ENCODE data around the gene OLFM2. TPM values are rescaled to one million over a fixed set of nuclear protein-coding genes. Genes with fewer than 3 reads are reported as not detected.

The OLFM2 gene
- total RNA-seq (ENCODE audit: low replicate concordance): 1.4 and 16.1 TPM in 2 replicates

DNA sequence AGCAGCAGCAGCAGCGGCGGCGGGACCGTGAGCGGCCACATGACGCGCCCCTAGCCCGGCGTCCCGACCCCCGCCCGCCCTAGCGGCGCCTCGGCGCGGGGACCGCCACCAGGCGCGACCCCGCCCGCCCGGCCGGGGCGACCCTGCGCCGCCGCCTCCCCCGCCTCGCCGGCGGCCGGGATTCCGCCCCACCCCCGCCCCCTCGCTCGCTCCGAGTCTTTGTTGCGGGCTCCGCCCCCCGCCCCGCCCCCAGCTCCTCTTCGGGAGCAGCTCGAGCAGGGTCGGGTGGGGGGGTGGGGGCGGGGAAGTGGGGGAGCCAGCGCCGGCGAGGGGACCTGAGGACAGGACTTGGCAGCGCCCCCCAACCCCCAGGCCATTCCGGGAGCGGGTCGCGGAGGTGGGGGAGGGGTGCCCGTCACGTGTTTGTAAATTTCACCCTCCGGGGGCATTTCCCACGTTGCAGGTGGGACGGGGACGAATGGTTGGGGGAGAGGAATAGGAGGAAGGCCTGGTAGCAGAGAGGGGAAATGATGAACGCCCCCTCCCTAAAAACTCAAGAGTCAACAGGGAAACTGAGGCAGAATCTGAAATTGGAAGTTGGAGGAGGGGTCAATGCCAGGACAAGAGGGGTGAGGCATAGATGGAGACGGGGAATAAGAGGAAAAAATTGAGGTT lies at the start of gene OLFM2:
OLFM2 (minus strand) TSS at position 190 of the 675 bp plus-strand sequence; CDS start at position 41, 149 bp downstream.

DNA sequence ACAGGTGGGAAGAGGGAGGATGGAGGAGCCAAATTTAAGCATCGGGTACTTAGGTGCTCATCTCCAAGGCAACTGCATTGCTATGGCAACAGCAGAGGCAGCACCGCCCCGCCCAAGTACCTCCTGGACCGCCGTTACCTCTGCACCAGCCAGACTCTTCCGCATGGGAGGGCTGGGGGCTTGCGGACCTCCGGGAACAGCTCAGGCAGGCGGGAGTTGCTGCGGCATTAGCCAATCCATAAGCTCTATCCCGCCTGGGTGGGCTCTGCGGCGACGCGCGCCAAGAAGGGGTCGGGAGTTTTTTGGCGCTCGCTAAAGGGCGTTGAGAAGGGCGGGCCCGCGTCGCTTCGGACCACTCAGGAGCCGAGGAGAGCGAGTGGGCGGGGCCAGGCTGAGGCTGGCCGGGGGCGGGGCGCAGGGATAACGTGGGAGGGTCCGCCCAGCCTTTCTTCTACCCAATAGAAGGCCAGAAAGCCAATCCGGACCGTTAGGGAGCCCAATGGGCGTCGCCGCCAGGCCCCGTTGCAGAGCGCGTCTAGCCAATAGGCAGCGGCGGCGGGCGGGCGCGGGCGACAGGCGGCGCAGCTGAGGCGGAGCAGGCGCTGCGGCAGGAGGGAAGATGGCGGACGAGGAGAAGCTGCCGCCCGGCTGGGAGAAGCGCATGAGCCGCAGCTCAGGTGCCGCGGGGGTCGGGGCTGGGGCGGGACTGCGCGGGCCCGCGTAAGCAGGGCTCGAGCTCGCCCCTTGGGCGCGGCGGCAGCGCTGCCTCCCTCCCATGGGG lies 101.4 kb downstream of the OLFM2 start, which contains the start of gene PIN1:
PIN1 (plus strand) TSS at position 593 of the 781 bp plus-strand sequence; CDS start at position 620, 27 bp downstream.

DNA sequence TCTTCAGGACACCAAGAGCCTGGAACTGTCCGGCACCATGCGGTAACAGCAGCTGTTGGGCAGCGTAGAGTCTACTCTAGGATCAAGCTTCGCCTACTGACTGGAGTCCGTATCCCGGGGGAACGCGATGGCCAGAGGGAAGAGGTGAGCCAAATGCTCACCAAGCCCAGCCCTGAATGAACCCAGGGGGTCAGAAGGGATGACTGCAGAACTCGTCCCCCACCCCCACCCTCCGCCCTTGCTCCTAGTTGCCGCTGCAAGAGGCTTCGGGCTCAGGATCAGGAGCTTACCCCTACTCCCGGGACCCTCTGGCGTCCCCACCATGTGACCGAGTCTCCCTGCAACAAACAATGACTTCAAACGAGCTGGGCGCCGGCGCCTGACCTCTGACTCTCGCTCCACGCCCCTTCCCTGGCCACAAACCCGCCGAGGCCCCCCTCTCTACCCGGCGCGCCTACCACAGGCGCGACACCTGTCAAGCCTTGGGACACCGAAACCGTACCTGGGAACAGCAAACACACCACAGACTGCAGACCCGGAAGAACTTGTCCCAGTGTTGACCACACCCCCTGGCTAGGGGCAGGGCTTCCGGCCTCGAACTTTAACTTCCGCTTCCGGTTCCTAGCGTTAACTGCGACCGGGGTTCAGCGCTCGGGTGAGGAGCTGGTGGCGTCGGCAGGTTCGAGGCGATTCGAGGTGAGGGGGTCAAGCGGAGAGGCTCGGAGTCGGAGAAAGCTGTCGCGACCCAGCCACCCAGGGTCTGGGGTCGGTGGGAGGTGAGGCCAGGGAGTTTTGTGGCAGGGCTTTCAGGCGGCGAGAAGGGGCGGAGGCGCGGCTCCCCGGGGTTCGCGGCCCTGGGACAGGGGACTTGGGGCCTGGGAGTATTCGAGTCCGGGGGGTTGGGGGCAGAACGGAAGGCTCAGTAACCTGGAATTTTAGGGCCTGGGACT lies 108.8 kb downstream of the OLFM2 start, which contains the start of gene UBL5:
UBL5 (plus strand) TSS at position 630 of the 950 bp plus-strand sequence. CDS start 420 bp downstream, outside the sequence.

DNA sequence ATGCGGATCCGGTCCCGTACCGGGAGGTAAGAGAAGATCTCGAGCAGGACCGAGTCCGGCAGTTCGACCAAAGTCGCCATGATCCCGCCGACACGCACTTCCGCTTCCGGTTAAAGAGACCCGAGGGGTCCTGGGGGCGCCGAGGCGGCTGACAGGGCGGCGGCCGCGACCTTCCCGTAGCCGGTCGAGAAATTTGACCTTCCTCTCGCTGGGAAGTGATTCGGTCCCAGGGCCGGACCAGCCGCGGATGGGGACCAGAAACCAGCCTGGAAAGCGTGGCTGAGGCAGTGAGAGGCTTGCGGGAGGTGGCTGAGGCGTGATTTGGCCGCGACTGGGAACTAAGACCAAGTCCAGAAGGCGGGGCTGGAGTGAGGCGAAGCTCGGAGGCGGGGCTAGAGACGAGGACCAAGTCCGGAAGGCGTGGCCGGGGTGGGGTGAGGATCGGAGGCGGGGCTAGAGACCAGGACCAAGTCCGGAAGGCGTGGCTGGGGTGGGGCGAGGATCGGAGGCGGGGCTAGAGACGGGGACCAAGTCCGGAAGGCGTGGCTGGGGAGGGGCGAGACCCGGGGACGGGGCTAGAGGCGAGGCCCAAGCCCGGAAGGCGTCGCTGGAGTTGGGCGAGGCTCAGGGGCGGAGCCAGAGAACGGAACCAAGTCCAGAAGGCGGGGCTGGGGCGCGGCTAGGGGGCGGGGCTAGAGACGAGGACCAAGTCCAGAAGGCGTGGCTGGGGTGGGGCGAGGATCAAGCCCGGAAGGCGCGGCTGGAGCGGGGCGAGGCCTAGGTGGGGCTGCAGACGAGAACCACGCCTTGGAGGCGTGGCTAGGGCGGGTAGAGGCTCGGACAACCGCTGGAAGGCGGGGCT lies 117.3 kb downstream of the OLFM2 start, which contains the start of gene FBXL12:
FBXL12 (minus strand) TSS at position 346 of the 862 bp plus-strand sequence; CDS start at position 80, 266 bp downstream.

Other genes starting within 250 kb of the OLFM2 start
- gene ZNF846, start 167.8 kb downstream of the OLFM2 start, total RNA-seq (ENCODE audit: low replicate concordance): 8.0 and 12.2 TPM in 2 replicates
- 13.2 and 14.6 TPM in 2 replicates for gene FBXL12, start 117.4 kb downstream of the OLFM2 start, total RNA-seq (ENCODE audit: low replicate concordance)
- 279 and 284 TPM in 2 replicates for gene UBL5, start 108.6 kb downstream of the OLFM2 start, total RNA-seq (ENCODE audit: low replicate concordance)
- gene PIN1, start 101.2 kb downstream of the OLFM2 start, total RNA-seq (ENCODE audit: low replicate concordance): 54.6 and 134 TPM in 2 replicates
- 0.38 and 4.3 TPM in 2 replicates for gene COL5A3, start 74.0 kb upstream of the OLFM2 start, total RNA-seq (ENCODE audit: low replicate concordance)
- not detected in 2 replicates for gene RDH8, start 77.0 kb upstream of the OLFM2 start, total RNA-seq (ENCODE audit: low replicate concordance)
- 16.0 and 22.7 TPM in 2 replicates for gene SHFL, start 149.8 kb upstream of the OLFM2 start, total RNA-seq (ENCODE audit: low replicate concordance)
- gene ANGPTL6, start 166.2 kb upstream of the OLFM2 start, total RNA-seq (ENCODE audit: low replicate concordance): under 0.01 and 0.45 TPM in 2 replicates
- 25.2 and 32.5 TPM in 2 replicates for gene PPAN, start 169.8 kb upstream of the OLFM2 start, total RNA-seq (ENCODE audit: low replicate concordance)
- gene P2RY11, start 175.2 kb upstream of the OLFM2 start, total RNA-seq (ENCODE audit: low replicate concordance): 2.0 and 4.0 TPM in 2 replicates
- 343 and 390 TPM in 2 replicates for gene EIF3G, start 183.4 kb upstream of the OLFM2 start, total RNA-seq (ENCODE audit: low replicate concordance)

All from smooth muscle cell of the coronary artery (primary cell).